Liver (tissue), 9 donors: ENCODE measurements around the gene MSMO1. TPM values are rescaled to one million over a fixed set of nuclear protein-coding genes. Genes with fewer than 3 reads are reported as not detected.

ENCODE experiments used
- DNase-seq: peaks from one replicate; pipeline ENCODE4 v3.0.0-alpha.2; 2017; ENCODE audit warnings: low spot score
- H3K27ac ChIP-seq, 2 donors: one replicate each; pipeline ENCODE4 v1.7.0; 2013; ENCODE audit warnings: inconsistent platforms in 2 of 2, low read length in 2 of 2, control low read depth in 1 of 2, low read depth in 1 of 2, mild to moderate bottlenecking in 1 of 2
- H3K27me3 ChIP-seq, 4 donors: one replicate each; pipeline versions ENCODE4 v1.6.1 to v1.7.0; 2013; ENCODE audit warnings: low read length in 3 of 4, inconsistent platforms in 1 of 4, mild to moderate bottlenecking in 1 of 4, moderate library complexity in 1 of 4; ENCODE audit not compliant: control insufficient read depth in 4 of 4, insufficient read depth in 4 of 4
- H3K36me3 ChIP-seq, 4 donors: one replicate each; pipeline versions ENCODE4 v1.6.1 to v1.7.0; 2013; ENCODE audit warnings: low read length in 3 of 4, mild to moderate bottlenecking in 3 of 4, low read depth in 1 of 4, moderate library complexity in 1 of 4; ENCODE audit not compliant: control insufficient read depth in 4 of 4, insufficient read depth in 3 of 4
- H3K4me1 ChIP-seq, 4 donors: one replicate each; pipeline versions ENCODE4 v1.6.1 to v1.7.0; 2013; ENCODE audit warnings: low read length in 3 of 4, mild to moderate bottlenecking in 3 of 4, moderate library complexity in 1 of 4; ENCODE audit not compliant: control insufficient read depth in 4 of 4, insufficient read depth in 4 of 4
- H3K4me3 ChIP-seq, 3 donors: one replicate each; pipeline versions ENCODE4 v1.6.1 to v1.7.0; 2013; ENCODE audit warnings: low read length in 3 of 3, control low read depth in 1 of 3, low read depth in 1 of 3, mild to moderate bottlenecking in 1 of 3
- H3K9ac ChIP-seq, 2 donors: one replicate each; pipeline ENCODE4 v1.7.0; 2013; ENCODE audit warnings: low read length in 2 of 2, mild to moderate bottlenecking in 2 of 2, moderate library complexity in 2 of 2, control low read depth in 1 of 2, low read depth in 1 of 2
- H3K9me3 ChIP-seq, 4 donors: one replicate each; pipeline versions ENCODE4 v1.6.1 to v1.7.0; 2013; ENCODE audit warnings: low read length in 3 of 4; ENCODE audit not compliant: control insufficient read depth in 4 of 4
- EGR1 ChIP-seq, 2 donors: IDR thresholded peaks; 2 replicates each; pipeline ENCODE4 v1.6.1; 2016 to 2018; ENCODE audit warnings: antibody characterized with exemption in 2 of 2, low read depth in 2 of 2
- FOXA1 ChIP-seq: IDR thresholded peaks from 2 replicates; pipeline ENCODE4 v1.6.1; 2016; ENCODE audit warnings: antibody characterized with exemption
- FOXA2 ChIP-seq: IDR thresholded peaks from 2 replicates; pipeline ENCODE4 v1.6.1; 2016; ENCODE audit warnings: antibody characterized with exemption
- GABPA ChIP-seq, 2 donors: IDR thresholded peaks in 1 of 2; conservative IDR thresholded peaks in 1 of 2; 2 replicates each; pipeline ENCODE4 v1.6.1; 2016; ENCODE audit warnings: antibody characterized with exemption in 2 of 2, mild to moderate bottlenecking in 1 of 2, moderate library complexity in 1 of 2
- HNF4A ChIP-seq, 2 donors: conservative IDR thresholded peaks; 2 replicates each; pipeline ENCODE4 v1.6.1; 2016; ENCODE audit warnings: antibody characterized with exemption in 2 of 2, mild to moderate bottlenecking in 2 of 2
- HNF4G ChIP-seq: IDR thresholded peaks from 2 replicates; pipeline ENCODE4 v1.6.1; 2016; ENCODE audit warnings: antibody characterized with exemption
- JUND ChIP-seq, 2 donors: IDR thresholded peaks; 2 replicates each; pipeline ENCODE4 v1.6.1; 2016; ENCODE audit warnings: antibody characterized with exemption in 2 of 2
- NR2F2 ChIP-seq: IDR thresholded peaks from 2 replicates; pipeline ENCODE4 v1.6.1; 2016; ENCODE audit warnings: antibody characterized with exemption
- RAD21 ChIP-seq, 2 donors: IDR thresholded peaks; 2 replicates each; pipeline ENCODE4 v1.6.1; 2016; ENCODE audit warnings: antibody characterized with exemption in 2 of 2, mild to moderate bottlenecking in 2 of 2
- RXRA ChIP-seq, 2 donors: IDR thresholded peaks; 2 replicates each; pipeline ENCODE4 v1.6.1; 2017 to 2018; ENCODE audit warnings: antibody characterized with exemption in 2 of 2, mild to moderate bottlenecking in 1 of 2
- SP1 ChIP-seq: IDR thresholded peaks from 2 replicates; pipeline ENCODE4 v1.6.1; 2018; ENCODE audit warnings: antibody characterized with exemption, mild to moderate bottlenecking
- TAF1 ChIP-seq: conservative IDR thresholded peaks from 2 replicates; pipeline ENCODE4 v1.6.1; 2016; ENCODE audit warnings: antibody characterized with exemption, mild to moderate bottlenecking
- YY1 ChIP-seq: IDR thresholded peaks from 2 replicates; pipeline ENCODE4 v1.6.1; 2016; ENCODE audit warnings: antibody characterized with exemption, mild to moderate bottlenecking
- WGBS: extraction: QIAGEN DNeasy Blood & Tissue Kit; methylation state at CpG from one replicate; pipeline ENCODE4 v1.1.7; 2013; 5-methylcytosine and 5-hydroxymethylcytosine counted together
- polyA plus RNA-seq, 2 donors: library from polyadenylated mRNA; stranded (reverse) in 1 of 2; unstranded in 1 of 2; fragments of 200-250 nt in 1 of 2; fragments of >200 nt in 1 of 2; fragmentation: Nextera tagmentation in 1 of 2; extraction: Ambion mirVana in 1 of 2; gene quantifications; one replicate each; pipeline versions ENCODE4 v1.2.1 to v1.2.3, GENCODE V29; 2013 to 2015
- total RNA-seq, 2 donors: library from RNA; depleted of rRNA; stranded (reverse); fragments of >200 nt; gene quantifications; one replicate each; pipeline ENCODE4 v1.2.3, GENCODE V29; 2014
- TF ChIP-seq, protein P1 (sequence below): IDR thresholded peaks from 2 replicates; pipeline ENCODE4 v1.6.1; 2016; ENCODE audit warnings: antibody characterized with exemption
- TF ChIP-seq, protein P2 (sequence below): fragments of 150-350 bp; IDR thresholded peaks from 2 replicates; pipeline ENCODE4 v1.5.1; 2017; ENCODE audit warnings: improper control_type of control experiment, low read depth, low read length; ENCODE audit not compliant: missing input control
- TF ChIP-seq, protein P3 (sequence below): IDR thresholded peaks from 2 replicates; pipeline ENCODE4 v1.6.1; 2016; ENCODE audit warnings: antibody characterized with exemption, mild to moderate bottlenecking
- TF ChIP-seq, protein P4 (sequence below): IDR thresholded peaks from 2 replicates; pipeline ENCODE4 v1.6.1; 2016; ENCODE audit warnings: antibody characterized with exemption
- TF ChIP-seq, protein P5 (sequence below): IDR thresholded peaks from 2 replicates; pipeline ENCODE4 v1.6.1; 2016; ENCODE audit warnings: antibody characterized with exemption
- donor health status: healthy.
- donor health status: healthy.
- donor health status: healthy.
- donor health status: healthy.
- donor health status: healthy.

The MSMO1 gene
- total and polyA plus RNA-seq, 4 donors = 153 to 721 (median 326) TPM

DNA sequence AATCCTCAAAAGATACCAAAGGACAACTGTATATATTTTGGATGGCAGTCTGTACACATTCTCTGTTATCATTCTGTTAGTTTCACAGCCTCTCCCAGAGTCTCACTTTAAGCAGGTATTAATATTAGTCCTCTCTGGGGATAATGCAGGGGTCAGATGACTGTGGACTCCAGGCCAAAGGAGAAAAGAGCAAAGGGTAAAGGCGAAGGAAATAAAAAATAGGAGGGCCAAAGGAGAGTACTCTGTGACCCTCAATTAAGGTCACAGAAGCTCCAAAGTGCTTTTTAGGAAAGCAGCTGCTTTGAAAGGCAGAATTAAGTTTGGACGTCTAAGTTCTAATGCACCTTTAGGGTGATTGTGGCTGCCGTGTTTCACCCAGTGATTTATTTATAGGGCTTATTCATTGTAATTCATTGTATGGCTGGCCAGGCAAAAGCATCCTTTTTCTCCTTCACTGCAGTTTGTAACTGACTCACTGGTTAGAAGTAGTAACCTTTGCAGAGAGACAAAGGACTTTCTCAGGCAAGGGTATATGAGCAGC, 7.8 kb downstream of the MSMO1 start:
- 47% methylated on average over 3 of the region's 3 CpGs for WGBS
- no peak overlapping the region for H3K27ac ChIP-seq
- H3K27me3 ChIP-seq = no peaks in the 10 kb centered on the region
- H3K9me3 ChIP-seq = no peaks in the 10 kb centered on the region
- peak overlapping the region in 1 of 2 donors; percentile 25 for H3K9ac ChIP-seq
- H3K4me3 ChIP-seq = no peak overlapping the region
- TF ChIP-seq YY1 (no peak), JUND (IDR thresholded peaks at IDR 0.05) (no peak), NR2F2 (peak; percentile 67), FOXA1 (no peak), SP1 (no peak), RAD21 (IDR thresholded peaks at IDR 0.05) (peak in 1 of 2 donors; percentile 15), GABPA (IDR thresholded peaks at IDR 0.05 in 1 of 2, conservative IDR thresholded peaks at IDR 0.05 in 1 of 2) (no peak), RXRA (IDR thresholded peaks at IDR 0.05) (peak; percentile 69 to 84), EGR1 (IDR thresholded peaks at IDR 0.05; ENCODE audit: low read depth in 2 of 2) (no peak), TAF1 (no peak), FOXA2 (no peak), HNF4G (peak; percentile 72), HNF4A (conservative IDR thresholded peaks at IDR 0.05) (peak; percentile 91 to 96)
- TF ChIP-seq, protein P1, sequence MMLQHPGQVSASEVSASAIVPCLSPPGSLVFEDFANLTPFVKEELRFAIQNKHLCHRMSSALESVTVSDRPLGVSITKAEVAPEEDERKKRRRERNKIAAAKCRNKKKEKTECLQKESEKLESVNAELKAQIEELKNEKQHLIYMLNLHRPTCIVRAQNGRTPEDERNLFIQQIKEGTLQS = no peak
- TF ChIP-seq, protein P2, sequence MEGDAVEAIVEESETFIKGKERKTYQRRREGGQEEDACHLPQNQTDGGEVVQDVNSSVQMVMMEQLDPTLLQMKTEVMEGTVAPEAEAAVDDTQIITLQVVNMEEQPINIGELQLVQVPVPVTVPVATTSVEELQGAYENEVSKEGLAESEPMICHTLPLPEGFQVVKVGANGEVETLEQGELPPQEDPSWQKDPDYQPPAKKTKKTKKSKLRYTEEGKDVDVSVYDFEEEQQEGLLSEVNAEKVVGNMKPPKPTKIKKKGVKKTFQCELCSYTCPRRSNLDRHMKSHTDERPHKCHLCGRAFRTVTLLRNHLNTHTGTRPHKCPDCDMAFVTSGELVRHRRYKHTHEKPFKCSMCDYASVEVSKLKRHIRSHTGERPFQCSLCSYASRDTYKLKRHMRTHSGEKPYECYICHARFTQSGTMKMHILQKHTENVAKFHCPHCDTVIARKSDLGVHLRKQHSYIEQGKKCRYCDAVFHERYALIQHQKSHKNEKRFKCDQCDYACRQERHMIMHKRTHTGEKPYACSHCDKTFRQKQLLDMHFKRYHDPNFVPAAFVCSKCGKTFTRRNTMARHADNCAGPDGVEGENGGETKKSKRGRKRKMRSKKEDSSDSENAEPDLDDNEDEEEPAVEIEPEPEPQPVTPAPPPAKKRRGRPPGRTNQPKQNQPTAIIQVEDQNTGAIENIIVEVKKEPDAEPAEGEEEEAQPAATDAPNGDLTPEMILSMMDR = no peak
- TF ChIP-seq, protein P3, sequence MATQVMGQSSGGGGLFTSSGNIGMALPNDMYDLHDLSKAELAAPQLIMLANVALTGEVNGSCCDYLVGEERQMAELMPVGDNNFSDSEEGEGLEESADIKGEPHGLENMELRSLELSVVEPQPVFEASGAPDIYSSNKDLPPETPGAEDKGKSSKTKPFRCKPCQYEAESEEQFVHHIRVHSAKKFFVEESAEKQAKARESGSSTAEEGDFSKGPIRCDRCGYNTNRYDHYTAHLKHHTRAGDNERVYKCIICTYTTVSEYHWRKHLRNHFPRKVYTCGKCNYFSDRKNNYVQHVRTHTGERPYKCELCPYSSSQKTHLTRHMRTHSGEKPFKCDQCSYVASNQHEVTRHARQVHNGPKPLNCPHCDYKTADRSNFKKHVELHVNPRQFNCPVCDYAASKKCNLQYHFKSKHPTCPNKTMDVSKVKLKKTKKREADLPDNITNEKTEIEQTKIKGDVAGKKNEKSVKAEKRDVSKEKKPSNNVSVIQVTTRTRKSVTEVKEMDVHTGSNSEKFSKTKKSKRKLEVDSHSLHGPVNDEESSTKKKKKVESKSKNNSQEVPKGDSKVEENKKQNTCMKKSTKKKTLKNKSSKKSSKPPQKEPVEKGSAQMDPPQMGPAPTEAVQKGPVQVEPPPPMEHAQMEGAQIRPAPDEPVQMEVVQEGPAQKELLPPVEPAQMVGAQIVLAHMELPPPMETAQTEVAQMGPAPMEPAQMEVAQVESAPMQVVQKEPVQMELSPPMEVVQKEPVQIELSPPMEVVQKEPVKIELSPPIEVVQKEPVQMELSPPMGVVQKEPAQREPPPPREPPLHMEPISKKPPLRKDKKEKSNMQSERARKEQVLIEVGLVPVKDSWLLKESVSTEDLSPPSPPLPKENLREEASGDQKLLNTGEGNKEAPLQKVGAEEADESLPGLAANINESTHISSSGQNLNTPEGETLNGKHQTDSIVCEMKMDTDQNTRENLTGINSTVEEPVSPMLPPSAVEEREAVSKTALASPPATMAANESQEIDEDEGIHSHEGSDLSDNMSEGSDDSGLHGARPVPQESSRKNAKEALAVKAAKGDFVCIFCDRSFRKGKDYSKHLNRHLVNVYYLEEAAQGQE = no peak
- TF ChIP-seq, protein P4, sequence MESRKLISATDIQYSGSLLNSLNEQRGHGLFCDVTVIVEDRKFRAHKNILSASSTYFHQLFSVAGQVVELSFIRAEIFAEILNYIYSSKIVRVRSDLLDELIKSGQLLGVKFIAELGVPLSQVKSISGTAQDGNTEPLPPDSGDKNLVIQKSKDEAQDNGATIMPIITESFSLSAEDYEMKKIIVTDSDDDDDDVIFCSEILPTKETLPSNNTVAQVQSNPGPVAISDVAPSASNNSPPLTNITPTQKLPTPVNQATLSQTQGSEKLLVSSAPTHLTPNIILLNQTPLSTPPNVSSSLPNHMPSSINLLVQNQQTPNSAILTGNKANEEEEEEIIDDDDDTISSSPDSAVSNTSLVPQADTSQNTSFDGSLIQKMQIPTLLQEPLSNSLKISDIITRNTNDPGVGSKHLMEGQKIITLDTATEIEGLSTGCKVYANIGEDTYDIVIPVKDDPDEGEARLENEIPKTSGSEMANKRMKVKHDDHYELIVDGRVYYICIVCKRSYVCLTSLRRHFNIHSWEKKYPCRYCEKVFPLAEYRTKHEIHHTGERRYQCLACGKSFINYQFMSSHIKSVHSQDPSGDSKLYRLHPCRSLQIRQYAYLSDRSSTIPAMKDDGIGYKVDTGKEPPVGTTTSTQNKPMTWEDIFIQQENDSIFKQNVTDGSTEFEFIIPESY = no peak
- TF ChIP-seq, protein P5, sequence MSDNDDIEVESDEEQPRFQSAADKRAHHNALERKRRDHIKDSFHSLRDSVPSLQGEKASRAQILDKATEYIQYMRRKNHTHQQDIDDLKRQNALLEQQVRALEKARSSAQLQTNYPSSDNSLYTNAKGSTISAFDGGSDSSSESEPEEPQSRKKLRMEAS = no peak
- DNase-seq = no peak
- peaks cover 6 to 39% (median 28%) of the 10 kb centered on the region in 4 donors for H3K36me3 ChIP-seq
- H3K4me1 ChIP-seq = peaks cover 0 to 63% (median 46%) of the 10 kb centered on the region in 4 donors
